CD4-positive, alpha-beta T cell treated with Interleukin-21 for 1 hour (primary cell): ENCODE results near the gene PRUNE2.
"Not testable (repeated sequence)": the region's sequence is repeated elsewhere in the genome, so short reads cannot be mapped to it uniquely, and the experiment has no call there.

Experiments used
- DNase-seq: peaks from one replicate; pipeline ENCODE4 v3.0.0-alpha.2; 2020

PRUNE2 gene

DNA sequence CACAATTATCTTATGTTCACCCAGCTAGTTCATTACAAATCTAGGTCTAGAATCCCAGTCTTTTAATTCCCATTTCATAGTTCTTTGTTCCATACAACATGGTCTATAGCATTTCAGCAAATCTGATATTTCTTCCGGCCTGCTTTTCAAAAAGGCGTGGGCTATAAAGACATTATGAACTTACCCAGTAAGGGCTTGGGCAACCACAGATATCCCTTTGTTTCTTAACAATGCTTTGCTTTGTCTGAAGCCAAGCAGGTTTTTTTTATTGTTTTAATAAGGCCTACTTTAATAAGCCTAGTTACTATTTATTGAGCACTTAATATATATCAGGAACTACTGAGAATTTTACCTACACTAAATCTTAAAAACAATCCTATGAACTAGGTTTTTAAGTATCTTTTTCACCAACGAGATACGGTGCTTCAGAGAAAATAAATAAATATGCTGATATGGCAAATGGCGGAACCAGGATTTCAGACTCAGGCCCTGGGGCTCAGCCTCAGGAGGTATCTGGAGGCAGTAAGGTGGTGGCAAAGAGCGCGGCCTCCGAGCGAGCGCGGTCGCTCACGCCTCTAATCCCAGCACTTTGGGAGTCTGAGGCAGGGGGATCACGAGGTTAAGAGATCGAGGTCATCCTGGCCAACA, 112.0 kb downstream of the PRUNE2 start:
- no peak for DNase-seq

DNA sequence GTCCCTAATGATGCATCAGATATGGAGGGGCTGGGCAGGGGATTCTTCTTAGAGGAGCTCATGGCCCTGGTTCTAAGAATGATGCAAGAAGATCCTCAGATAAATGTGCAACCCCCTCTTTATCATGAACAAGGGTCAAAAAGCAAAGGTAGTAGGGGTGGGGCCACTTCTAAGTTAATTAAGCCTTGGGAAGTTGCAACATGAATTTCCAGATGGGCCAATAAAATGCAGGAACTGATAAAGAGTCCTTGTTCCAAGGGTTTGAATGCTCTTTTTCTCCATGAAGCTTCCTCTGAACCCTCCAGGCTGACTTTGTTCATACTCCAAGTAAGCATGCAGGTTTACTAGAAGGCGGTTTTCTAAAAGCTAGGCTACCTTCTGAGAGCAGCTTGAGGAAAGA, 116.1 kb downstream of the PRUNE2 start:
- no peak for DNase-seq

DNA sequence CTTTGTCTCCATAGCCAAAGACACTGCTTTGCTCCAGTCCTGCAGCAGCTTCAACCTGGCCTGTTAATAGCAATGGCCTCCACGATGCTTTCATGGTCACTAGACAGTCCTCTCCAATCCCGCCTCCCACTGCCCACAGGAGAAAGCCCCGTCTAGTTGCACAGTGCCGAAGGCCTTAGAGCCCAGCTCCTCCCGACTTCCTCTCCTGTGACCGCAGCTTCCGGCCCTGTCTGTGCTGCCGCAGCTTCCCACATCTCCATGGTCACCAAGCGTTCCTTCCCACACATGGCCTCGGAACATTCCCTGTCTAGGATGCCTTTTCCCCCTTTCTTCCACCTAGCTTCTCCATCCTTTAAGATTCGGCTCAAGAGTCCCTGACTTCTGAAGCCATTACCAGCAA, 118.2 kb downstream of the PRUNE2 start:
- no peak for DNase-seq

DNA sequence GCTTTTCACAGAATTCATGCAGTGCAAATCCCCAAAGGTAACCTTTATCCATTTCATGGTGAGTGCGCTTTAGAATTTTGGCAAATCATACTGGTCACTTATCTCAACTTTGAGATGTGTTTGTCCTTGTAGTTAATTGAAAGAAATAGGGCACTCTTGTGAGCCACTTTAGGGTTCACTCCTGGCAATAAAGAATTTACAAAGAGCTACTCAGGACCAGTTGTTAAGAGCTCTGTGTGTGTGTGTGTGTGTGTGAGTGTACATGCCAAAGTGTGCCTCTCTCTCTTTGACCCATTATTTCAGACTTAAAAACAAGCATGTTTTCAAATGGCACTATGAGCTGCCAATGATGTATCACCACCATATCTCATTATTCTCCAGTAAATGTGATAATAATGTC, 120.4 kb downstream of the PRUNE2 start:
- no peak for DNase-seq

DNA sequence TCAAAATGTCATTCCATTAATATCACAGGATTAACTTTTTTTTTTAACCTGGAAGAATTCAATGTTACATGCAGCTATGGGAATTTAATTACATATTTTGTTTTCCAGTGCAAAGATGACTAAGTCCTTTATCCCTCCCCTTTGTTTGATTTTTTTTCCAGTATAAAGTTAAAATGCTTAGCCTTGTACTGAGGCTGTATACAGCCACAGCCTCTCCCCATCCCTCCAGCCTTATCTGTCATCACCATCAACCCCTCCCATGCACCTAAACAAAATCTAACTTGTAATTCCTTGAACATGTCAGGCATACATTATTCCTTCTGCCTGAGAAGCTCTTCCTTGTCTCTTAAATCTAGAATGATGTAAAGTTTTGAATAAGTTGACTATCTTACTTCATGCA, 121.0 kb downstream of the PRUNE2 start:
- no peak for DNase-seq

DNA sequence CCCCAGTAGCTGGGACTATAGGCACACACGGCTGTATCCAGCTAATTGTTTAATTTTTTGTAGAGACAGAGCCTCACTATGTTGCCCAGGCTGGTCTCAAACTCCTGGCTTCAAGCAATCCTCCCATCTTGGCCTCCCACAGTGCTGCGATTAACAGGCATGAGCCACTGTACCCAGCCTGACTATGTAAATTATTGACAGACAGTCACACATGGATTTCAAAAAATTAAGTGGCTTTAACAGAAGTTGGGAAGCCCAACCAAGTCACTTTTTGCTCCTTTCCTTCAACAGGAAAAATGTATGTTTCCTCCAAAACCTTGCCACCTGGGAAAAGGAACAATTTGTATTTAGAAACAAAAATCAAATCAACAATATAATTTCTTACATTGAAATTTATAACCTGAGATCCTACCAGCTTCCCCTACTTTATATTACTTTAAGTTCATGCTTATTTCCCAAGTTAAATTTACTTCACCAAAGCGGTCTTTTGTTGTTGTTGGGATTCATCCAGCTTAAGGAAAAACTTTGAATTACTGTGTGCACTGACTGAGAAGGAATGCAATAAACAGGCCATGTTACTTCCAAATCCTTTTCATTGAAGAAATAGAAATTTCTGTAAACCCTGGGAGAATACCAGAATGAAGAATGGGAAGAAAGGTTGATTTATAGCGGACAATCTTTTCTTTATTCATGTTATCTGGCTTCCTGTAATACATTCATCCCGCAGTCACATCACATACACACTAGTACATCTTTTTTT, 133.0 kb downstream of the PRUNE2 start:
- no peak for DNase-seq

DNA sequence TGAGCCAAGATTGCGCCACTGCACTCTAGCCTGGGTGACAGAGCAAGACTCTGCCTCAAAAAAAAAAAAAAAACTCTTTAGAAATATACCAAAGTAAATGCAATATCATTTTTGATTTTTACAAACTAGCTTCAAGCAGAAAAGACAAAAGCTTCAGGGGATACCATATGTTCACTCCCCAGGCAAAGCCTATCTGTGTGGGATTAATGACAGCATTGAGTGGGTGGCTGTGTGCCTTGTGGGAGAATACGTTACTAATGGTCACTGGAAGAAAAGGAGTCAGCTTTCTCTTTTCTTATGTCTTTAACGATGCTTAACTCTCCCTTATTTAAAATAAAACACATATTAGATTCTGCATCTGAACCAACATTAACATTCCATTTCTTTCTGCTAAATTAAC, 139.8 kb downstream of the PRUNE2 start:
- DNase-seq: no peak

DNA sequence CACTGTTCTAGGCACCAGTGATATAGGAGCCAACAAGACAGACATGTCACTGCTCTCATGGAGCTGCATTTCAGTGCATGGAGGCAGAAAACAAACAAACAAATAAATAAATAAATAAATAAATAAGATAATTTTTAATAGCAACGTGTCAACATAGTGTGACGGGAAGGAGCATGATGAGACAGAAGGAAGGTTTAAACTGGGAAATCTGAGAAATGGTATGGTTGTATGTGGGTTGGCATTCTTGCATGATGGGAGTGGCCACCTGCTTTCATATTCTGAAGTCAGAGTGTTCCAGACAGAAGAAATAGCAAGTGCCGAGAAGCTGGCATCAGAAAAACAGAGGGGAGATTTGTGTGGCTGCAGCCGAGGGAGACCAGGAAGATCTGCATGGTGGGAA, 141.8 kb downstream of the PRUNE2 start, which contains the start of gene PCA3:
Gene PCA3, plus strand, starts transcription at position 301 of the 400 bp plus-strand sequence.
- no peak for DNase-seq

DNA sequence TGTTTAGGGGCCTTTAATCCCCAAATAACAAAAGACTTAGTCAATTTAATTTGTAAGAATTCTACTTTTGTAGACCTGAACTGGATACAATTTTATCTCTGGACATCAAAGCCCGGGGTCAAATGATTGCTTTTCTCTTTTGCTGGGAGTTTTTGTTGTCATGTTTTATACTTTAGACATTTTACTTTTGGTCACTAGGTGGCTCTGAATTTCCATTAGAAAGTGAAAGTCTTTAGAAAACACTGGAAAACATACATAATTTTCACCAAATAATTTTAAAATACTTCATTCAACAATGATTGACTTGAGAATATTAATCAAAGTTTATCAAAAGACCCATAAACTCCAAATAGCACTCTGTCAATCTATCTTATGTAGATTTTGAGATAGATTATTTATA, 144.5 kb downstream of the PRUNE2 start:
- DNase-seq: no peak

DNA sequence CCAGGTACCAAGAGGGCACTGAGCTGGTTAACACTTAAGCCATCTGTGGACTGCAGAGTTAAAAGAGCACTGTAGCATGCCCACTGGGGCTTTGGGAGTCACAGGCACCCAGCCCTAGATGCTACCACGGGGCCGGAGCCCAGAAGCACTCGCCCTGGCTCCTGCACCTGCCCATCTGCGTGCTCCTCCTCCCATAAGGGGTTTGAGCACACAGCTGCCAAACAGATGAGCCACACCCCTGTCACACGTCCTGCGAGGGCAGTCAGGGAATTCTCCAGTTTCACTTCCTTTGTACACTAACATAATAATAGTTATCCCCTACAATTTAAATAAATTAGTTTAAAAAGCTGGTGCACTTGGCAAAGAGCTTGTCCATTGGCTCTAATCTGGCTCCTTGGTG, 146.2 kb downstream of the PRUNE2 start:
- no peak for DNase-seq

DNA sequence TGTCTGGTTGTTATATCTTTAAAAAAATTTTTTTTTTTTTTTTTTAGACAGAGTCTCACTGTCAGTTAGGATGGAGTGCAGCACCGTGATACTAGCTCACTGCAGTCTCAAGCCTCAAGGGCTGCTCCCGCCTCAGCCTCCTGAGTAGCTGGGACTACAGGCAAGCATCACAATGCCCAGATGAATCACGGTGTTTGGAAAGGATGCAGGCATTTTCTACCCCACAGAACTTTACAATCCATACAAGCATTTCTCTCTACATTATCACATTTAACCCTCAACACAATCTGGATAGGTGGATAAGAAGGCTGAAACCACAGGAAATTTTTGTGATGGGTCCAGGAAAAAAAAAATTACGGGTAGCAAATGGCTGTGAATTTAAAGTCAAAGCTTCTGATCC, 147.4 kb downstream of the PRUNE2 start:
- no peak for DNase-seq

DNA sequence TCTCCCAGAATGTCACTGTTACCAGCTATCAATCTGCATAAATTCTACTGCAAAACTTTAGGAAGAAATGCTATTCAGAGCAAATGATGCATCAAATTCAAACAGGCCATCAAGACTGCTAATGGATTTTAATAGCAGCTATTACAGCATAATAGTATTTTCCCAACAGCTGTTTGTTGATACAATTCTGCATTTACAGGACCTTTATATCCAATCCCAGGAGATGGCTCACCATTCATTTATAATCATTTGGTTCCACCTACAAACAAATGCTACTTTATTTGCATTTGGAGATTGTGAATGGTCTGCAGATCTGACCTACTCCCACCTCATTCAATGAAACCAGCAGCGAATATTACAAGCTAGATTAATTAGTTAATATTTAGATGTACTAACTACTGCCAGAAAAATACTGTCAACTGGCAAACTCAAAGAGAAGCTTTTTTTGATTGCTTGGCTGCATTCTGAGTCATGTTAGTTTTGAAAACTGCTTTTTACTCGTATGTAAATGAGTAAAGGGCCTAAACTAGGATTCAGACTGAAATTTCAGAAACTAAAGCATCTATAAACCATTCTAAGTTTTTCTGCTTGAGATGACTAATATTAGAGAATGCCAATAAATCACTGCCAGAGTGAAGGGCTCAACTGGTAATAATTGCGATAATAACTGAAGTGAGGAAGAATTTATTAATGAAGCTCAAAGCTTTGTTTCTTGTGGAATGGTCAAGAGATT, 148.8 kb downstream of the PRUNE2 start:
- DNase-seq: no peak

DNA sequence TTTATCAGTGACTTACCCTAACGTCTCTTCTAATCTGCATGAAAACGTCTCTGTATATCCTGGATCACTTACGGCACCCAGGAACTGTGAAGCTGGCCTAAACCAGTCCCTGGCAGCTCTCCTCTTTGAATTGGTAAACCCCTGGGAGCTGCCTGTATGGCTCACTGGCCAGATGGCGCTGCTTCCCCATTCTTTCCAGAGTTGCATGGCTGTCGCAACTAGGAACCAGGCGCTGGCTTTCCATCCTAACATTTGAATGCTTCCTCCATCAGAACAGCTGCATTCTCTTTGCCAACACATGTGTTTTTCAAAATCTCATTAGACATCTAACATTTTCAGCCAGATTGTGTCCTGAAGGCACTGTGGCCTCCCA, 149.7 kb downstream of the PRUNE2 start:
- no peak for DNase-seq

DNA sequence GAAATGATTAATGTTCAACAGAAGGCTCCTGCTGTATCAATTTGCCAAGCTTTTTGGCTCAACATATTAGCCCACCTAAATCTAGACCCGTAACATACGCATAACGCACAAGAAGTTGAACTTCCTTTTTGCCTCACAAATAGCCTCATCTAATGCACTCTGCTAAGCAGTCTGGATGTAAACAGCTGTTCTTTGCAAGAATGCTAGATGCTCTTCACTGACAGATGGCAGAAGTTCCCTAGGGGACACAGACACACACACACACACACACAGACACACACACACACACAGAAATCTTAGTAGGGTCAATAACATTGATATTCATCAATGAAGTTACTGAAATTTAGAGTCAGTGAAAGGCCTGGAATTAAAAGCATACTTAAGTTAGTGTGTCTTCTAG, 154.9 kb downstream of the PRUNE2 start:
- DNase-seq: no peak

DNA sequence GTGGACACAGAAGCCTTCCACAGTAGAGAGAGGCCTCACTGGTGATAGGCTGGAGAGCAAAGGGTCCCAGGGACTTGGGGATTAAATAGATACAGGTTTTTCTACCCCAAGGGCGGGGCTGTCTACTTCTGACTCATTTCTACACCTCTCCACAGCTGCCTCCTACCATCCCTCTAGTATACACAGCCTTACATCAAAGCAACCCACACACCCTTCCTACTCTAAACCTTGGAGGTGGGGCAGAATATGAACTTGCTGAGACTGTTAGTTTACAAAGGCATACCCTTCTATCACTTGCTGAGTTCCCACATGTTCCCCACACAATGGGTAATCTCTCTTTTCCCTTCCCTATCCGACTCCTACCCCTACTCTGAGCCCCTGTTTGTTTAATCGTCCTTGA, 161.6 kb downstream of the PRUNE2 start:
- DNase-seq: no peak

DNA sequence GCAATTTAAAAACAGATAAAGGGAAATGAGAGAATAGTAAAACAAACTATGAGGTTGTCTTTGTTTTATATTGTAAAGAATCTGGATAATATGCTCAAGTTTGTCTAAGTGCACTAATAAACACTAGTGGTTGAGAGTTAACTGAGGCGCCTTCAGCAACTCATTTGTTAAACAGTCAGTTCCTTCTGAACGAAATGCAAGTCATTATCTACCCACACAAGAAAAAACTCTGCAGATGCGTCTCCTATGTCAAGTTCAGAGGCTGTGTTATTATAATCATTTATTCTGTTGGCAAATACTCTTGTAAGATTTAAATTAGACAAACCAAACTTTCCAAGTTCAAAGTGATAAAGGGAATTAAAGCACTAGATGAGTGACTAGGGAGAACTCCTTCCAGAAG, 162.0 kb downstream of the PRUNE2 start:
- DNase-seq: no peak

DNA sequence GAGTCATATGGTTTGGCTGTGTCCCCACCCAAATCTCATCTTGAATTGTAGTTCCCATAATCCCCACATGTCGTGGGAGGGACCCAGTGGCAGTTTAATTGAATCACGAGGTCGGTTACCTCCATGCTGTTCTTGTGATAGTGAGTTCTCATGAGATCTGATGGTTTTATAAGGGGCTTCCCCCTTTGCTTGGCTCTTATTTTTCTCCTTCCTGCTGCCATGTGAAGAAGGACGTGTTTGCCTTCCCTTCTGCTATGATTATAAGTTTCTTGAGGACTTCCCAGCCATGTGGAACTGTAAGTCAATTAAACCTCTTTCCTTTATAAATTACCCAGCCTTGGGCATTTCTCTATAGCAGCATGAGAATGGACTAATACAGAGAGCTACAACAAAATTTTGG, 163.0 kb downstream of the PRUNE2 start:
- DNase-seq: not testable (repeated sequence)

DNA sequence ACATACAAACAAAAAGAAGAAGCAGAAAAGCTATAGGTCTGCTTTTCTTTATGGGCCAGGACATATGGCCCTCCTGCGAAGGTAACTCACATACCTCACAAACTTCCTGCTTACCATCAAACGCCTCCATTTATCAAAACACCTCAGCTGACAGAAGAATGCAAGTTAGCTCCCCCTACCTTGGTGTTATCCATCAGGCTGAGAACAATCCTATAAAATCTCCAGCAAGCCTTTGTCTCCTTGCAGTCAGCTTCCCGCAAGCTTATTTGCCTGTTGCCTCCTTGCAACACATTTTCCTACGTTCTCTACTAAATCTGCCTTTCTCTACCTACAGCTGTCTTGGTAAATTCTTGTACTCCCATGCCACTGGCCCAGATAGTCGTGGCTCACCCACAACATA, 164.4 kb downstream of the PRUNE2 start:
- no peak for DNase-seq

DNA sequence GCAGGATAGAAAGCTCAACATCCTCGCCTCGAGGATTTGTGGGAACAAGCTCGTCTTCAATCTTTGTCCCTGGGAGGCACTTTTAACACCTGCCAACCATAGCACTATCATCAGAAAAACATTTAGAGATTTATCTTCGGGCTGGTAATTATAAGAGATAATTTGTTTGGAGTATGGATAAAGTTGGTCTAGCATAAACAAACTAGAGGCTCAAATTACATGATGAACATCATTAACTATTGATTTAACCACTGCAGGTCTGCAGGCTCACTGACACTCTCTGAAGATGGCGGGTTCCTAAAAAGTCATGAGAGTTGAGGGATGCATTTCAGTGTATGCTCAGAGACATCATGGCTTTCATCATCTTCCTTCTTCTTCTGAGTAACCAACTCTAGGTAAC, 167.5 kb downstream of the PRUNE2 start:
- no peak for DNase-seq

DNA sequence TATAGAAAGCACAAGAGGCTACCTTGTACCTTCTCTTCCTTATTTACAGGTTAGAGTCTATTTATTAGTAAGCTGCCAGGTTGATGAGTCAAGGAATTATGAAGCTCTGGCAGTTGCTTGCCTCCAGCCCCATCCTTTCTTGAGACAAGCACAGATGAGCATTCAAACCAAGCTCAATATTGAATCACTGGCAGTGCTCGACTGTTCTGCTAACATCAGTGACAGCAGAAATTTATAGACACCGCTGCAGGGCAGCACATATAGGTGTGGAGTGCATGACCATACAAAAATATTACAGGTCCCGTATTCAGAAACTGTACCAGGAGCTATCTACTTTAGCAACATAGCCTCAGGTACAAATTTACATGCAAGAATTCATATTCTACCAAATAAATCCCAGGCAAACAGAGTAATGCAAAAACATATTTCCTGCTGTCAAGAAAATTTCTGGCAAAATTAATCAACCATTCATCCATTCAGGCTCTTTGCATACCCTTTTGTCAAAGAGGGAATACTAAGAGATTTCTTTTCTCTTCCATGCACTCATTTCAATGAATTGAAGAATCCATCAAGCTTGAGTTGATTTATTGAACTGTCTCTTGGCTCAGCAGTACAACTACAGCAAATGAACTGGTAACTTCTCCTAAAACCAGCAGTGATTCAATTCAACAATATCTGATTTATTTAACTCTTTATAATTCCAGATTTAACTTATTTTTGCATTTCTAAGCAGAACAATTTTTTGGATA, 168.6 kb downstream of the PRUNE2 start:
- no peak for DNase-seq

DNA sequence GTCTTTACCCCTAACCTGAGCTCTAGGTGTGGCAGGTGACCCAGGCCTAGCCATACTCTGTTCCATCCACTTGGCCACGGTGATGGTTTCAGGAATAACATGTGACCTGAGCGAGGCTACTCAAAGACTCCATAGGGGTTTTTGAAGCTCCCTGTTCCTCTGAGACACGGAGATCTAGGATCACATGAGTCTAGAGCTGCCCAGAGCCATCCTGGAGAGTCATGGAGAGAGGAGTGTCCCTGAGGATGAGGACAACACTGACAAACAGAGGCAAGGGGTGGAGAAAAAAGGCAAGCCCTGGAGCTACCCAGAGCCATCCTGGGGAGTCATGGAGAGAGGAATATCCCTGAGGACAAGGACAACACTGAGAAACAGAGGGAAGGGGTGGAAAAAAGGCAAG, 171.2 kb downstream of the PRUNE2 start:
- DNase-seq: no peak

DNA sequence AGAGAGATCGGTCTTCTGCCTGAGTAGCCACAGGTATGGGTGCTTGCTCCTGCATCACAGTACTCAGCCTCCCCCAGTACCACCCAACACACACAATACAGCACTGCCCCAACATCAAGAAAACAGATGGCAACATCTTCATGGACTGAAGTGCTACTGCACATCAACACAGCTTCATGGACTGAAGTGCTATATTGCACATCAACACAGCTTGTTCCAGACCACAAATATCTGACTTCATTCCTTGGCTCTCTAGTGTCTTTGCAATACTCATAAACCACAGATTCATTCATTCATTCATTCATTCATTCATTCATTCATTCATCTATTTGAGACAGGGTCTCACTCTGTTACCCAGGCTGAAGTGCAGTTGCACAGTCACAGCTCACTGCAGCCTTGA, 172.8 kb downstream of the PRUNE2 start:
- no peak for DNase-seq

DNA sequence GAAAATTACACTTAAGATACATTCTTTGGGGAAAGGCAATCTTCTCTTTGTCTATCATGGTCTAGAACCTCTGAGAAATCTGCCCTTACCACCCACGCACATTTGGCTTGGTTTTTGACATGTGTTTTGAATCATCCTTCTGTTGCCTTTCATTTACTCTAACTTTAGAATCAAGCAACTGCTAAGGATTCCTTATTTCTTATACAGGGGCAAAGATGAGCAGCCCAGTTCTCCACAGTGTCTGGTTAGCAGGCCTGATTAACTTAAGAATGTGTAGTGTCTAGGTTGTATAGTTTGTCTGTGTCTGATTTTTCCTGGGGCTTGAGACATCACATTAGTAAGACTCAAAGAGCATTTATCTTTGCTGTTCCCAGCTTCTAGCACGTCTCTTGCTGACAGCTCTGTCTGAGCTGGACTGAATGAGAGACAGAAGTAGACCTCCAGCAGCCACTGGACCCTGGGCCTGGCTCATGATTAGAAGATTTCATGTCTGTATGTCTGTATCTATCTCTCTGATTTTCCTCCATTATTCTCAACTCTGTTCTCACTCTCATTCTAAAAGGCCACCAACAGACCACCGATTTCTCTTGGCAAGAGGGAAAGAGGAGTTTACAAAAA, 173.5 kb downstream of the PRUNE2 start:
- DNase-seq: no peak
